RWPE1 (cell line): ENCODE results near the gene NIPBL.

ENCODE experiments used
- CTCF ChIA-PET: fragments of 350-600 bp; sonication (Branson Sonifier 250); formaldehyde crosslinking; extraction: SDS; loops from one replicate; lab custom pipeline; 2021; lab: Yijun Ruan, JAX
- POLR2A ChIA-PET: fragments of 400-600 bp; formaldehyde crosslinking; extraction: SDS; loops from one replicate; lab custom pipeline; 2020; ENCODE audit warnings: antibody characterized with exemption; ENCODE audit not compliant: low non-redundant PET; lab: Yijun Ruan, JAX
- DNase-seq: peaks from one replicate; pipeline ENCODE4 v3.0.0; 2012; ENCODE audit warnings: low spot score
- H3K27ac ChIP-seq: fragments of 450-650 bp; 2 replicates; pipeline ENCODE4 v1.5.1; 2017
- TF ChIP-seq, protein P1 (sequence below): fragments of 450-650 bp; conservative IDR thresholded peaks from 2 replicates; pipeline ENCODE4 v1.5.1; 2017; ENCODE audit warnings: low read depth, mild to moderate bottlenecking

Gene NIPBL

DNA sequence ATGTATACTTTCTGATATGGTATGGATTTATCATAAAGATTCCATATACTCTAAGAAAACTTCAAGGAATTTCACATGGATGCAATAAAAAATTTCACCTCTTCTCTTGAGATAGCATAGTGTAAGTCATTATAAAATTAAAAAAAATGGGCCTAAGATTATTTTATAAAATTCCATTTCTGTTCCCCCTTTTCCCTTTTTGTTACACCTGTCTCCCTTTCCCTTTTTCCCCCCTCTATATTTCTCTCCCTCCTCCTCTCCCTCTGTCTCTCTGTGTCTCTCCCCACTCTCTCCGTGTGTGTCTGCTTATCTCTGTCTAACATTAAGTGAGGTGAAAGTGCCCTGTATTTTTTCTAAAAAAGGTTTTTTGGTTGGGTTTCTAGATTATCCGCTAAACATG, 180.2 kb downstream of the NIPBL start:
- H3K27ac ChIP-seq = no peak overlapping the region
- DNase-seq = no peak
- TF ChIP-seq, protein P1, sequence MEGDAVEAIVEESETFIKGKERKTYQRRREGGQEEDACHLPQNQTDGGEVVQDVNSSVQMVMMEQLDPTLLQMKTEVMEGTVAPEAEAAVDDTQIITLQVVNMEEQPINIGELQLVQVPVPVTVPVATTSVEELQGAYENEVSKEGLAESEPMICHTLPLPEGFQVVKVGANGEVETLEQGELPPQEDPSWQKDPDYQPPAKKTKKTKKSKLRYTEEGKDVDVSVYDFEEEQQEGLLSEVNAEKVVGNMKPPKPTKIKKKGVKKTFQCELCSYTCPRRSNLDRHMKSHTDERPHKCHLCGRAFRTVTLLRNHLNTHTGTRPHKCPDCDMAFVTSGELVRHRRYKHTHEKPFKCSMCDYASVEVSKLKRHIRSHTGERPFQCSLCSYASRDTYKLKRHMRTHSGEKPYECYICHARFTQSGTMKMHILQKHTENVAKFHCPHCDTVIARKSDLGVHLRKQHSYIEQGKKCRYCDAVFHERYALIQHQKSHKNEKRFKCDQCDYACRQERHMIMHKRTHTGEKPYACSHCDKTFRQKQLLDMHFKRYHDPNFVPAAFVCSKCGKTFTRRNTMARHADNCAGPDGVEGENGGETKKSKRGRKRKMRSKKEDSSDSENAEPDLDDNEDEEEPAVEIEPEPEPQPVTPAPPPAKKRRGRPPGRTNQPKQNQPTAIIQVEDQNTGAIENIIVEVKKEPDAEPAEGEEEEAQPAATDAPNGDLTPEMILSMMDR = no peak
- POLR2A ChIA-PET = no interaction called here
- CTCF ChIA-PET = interaction anchor here (0.5 kb wide), 1 partner anchor 10 kb away, joined by 4 read pairs; no protein-coding TSS in a partner anchor

DNA sequence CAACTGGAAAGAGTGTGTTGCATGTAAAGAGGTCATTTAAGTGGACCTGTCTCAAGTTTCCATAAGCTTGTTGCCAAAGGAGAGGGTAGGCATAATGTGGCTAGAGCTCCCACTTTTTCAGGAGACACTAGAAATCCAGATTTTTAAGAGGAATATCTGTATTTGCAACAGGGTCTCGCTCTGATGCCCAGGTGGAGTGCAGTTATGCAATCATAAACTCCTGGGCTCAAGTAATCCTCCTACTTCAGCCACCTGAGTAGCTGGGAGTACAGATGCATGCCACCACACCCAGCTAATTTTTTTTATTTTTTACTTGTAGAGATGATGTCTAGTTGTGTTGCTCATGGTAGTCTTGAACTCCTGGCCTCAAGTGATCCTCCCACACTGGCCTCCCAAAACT, 183.5 kb downstream of the NIPBL start:
- POLR2A ChIA-PET = no interaction called here
- no peak overlapping the region for H3K27ac ChIP-seq
- TF ChIP-seq, protein P1 = no peak
- CTCF ChIA-PET = no interaction called here
- no peak for DNase-seq

DNA sequence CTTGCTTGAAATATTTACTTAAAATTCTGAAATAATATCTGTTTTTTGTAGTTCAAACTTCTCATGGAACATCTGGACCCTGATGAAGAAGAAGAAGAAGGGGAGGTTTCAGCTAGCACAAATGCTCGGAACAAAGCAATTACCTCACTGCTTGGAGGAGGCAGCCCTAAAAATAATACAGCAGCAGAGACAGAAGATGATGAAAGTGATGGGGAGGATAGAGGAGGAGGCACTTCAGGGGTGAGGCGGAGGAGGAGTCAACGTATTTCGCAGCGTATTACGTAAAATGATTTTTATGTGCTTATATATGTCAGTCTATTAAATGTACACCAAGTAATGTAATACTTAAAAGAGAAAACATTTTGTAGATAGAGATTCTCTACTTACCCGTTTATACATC, 187.2 kb downstream of the NIPBL start:
- TF ChIP-seq, protein P1 = no peak
- no peak for DNase-seq
- ChIA-PET CTCF (no interaction called here), POLR2A (no interaction called here)
- H3K27ac ChIP-seq = no peak overlapping the region

DNA sequence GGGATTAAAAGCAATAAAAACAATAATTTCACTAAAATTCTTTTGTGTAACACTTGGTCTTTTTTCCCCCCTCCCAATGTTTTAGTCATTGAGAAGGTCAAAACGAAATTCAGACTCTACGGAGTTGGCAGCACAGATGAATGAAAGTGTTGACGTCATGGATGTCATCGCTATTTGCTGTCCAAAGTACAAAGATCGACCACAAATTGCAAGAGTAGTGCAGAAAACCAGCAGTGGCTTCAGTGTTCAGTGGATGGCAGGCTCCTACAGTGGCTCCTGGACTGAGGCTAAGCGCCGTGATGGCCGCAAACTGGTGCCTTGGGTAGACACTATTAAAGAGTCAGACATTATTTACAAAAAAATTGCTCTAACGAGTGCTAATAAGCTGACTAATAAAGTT, 187.9 kb downstream of the NIPBL start:
- TF ChIP-seq, protein P1 = no peak
- no peak overlapping the region for H3K27ac ChIP-seq
- CTCF ChIA-PET = interaction anchor here (0.5 kb wide), 1 partner anchor 94 kb away, joined by 4 read pairs; no protein-coding TSS in a partner anchor
- POLR2A ChIA-PET = no interaction called here
- no peak for DNase-seq

DNA sequence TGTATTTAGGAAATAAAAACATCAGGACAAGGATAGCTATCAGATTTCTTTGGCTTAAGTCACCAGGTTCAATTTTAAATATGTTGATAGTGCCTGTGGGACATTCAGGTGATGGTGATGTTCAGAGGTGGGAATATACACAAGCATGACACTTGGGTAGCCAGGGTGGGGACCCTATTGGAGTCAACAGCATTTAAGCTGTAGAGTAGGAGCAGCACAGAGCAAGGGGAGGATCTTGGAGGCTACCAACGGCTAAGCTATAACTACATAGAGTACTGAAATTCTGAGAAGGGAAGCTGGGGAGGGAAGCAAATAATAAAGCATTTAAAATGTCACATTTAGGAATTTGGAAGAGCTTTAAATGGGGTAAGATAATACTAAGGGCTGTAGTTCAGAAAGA, 194.9 kb downstream of the NIPBL start:
- POLR2A ChIA-PET = no interaction called here
- CTCF ChIA-PET = interaction anchor here (0.6 kb wide), 3 partner anchors 69 to 265 kb away, joined by 3 to 6 read pairs (median 3); no protein-coding TSS in a partner anchor
- no peak overlapping the region for H3K27ac ChIP-seq
- TF ChIP-seq, protein P1 = no peak
- DNase-seq = no peak

DNA sequence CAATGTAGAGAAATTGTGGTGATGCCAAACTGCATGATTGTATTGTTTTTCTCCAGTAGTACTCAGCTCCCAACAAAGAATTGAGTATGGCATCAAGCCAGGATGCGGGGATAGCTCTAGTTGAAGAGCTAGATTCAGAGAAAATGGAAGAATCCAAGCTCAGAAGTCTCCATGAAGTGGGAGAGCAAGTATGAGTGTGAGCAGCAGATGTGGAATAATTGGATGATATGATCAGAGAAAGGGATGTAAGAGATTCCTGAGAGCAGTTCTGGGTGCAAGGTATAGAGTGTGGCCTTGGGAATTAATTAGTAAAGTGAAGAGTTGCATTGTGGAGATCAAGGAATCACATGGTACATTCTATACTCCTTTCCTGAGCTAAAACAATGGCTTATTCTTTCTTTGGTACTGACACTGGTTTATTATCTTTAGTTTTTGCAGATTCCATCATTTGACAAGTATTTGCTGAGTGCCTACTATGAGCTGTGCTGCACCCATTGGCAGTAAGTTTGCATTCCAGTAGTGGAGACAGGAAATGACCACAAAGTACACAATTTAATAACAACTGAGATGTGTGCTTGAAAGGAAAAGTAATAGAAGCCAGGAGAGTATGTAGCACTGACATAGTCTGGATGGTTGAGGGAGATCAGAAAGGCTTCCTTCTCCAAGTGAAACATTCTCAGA, 195.5 kb downstream of the NIPBL start:
- no peak overlapping the region for H3K27ac ChIP-seq
- DNase-seq = no peak
- ChIA-PET POLR2A (no interaction called here), CTCF (interaction anchor here (0.6 kb wide), 3 partner anchors 68 to 264 kb away, joined by 3 to 6 read pairs (median 3); no protein-coding TSS in a partner anchor)
- TF ChIP-seq, protein P1 = no peak
